Endodermal cell (in vitro differentiated cells): ENCODE results near the gene FAHD2A. TPM values are rescaled to one million over a fixed set of nuclear protein-coding genes. Genes with fewer than 3 reads are reported as not detected.

ENCODE experiments used
- DNase-seq: peaks from one replicate; pipeline ENCODE4 v3.0.0-alpha.2; 2017
- H3K27ac ChIP-seq: 2 replicates; pipeline ENCODE4 v1.5.1; 2013; ENCODE audit warnings: mild to moderate bottlenecking, low read depth, low read length, moderate library complexity
- H3K27me3 ChIP-seq: 2 replicates; pipeline ENCODE4 v1.6.1; 2013; ENCODE audit warnings: mild to moderate bottlenecking, low read length, moderate library complexity; ENCODE audit not compliant: insufficient read depth, control insufficient read depth, poor library complexity, severe bottlenecking
- H3K36me3 ChIP-seq: 2 replicates; pipeline ENCODE4 v1.7.0; 2013; ENCODE audit warnings: mild to moderate bottlenecking, low read length, moderate library complexity; ENCODE audit not compliant: control insufficient read depth, insufficient read depth
- H3K4me1 ChIP-seq: one replicate; pipeline ENCODE4 v1.7.0; 2013; ENCODE audit warnings: low read length; ENCODE audit not compliant: control insufficient read depth, insufficient read depth
- H3K4me3 ChIP-seq: 2 replicates; pipeline ENCODE4 v1.5.1; 2013; ENCODE audit warnings: mild to moderate bottlenecking, low read length, moderate library complexity
- H3K9ac ChIP-seq: 2 replicates; pipeline ENCODE4 v1.6.1; 2013; ENCODE audit warnings: mild to moderate bottlenecking, low read length, moderate library complexity; ENCODE audit not compliant: poor library complexity, severe bottlenecking; ENCODE audit errors: extremely low read depth
- H3K9me3 ChIP-seq: 2 replicates; pipeline ENCODE4 v1.6.1; 2013; ENCODE audit warnings: mild to moderate bottlenecking, low read length, moderate library complexity; ENCODE audit not compliant: control insufficient read depth
- H3K27ac Mint-ChIP-seq: 2 replicates; pipeline ENCODE4 v1.8.0; 2020; ENCODE audit warnings: mixed read lengths
- H3K27me3 Mint-ChIP-seq: 2 replicates; pipeline ENCODE4 v1.8.0; 2021; ENCODE audit warnings: mild to moderate bottlenecking, mixed read lengths; ENCODE audit not compliant: insufficient read depth
- H3K36me3 Mint-ChIP-seq: 2 replicates; pipeline ENCODE4 v1.8.0; 2020; ENCODE audit warnings: low read depth, mixed read lengths
- H3K4me1 Mint-ChIP-seq: 2 replicates; pipeline ENCODE4 v1.8.0; 2020; ENCODE audit warnings: mixed read lengths
- H3K4me3 Mint-ChIP-seq: 2 replicates; pipeline ENCODE4 v1.8.0; 2020; ENCODE audit warnings: mild to moderate bottlenecking, moderate library complexity, mixed read lengths
- H3K9me3 Mint-ChIP-seq: 2 replicates; pipeline ENCODE4 v1.8.0; 2020; ENCODE audit warnings: mild to moderate bottlenecking, mixed read lengths
- CTCF ChIP-seq: fragments of 200-600 bp; sonication (generic); conservative IDR thresholded peaks from 2 replicates; pipeline ENCODE4 v1.5.0; 2021; ENCODE audit warnings: antibody characterized with exemption, mild to moderate bottlenecking
- WGBS, 2 experiments: methylation state at CpG; one replicate each; pipeline versions ENCODE4 v1.1.5 to v1.1.7; 2013; ENCODE audit warnings: missing lambda C conversion rate in 2 of 2, mixed read lengths in 1 of 2; ENCODE audit not compliant: insufficient coverage in 1 of 2, insufficient read length in 1 of 2; 5-methylcytosine and 5-hydroxymethylcytosine counted together
- total RNA-seq, 2 donors: library from RNA; stranded (reverse); fragmentation: NEBNext Ultra II Directional in 1 of 2; extraction: Animal tissue kit (Norgen Biotek cat#: 25700) in 1 of 2; gene quantifications; 2 replicates in 1 of 2; 3 replicates in 1 of 2; pipeline ENCODE4 v1.2.1, GENCODE V29; 2021

The FAHD2A gene
- total RNA-seq, 2 donors from 2014 or later: 45.2 to 49.4 TPM

- H3K27ac Mint-ChIP-seq: no peak overlapping the region
- H3K27me3 Mint-ChIP-seq: peaks cover 4% of the 10 kb centered on the region
- no peak overlapping the region for H3K4me3 ChIP-seq
- H3K9ac ChIP-seq: no peak overlapping the region
- no peaks in the 10 kb centered on the region for H3K4me1 ChIP-seq
- no peaks in the 10 kb centered on the region for H3K9me3 Mint-ChIP-seq
- H3K4me1 Mint-ChIP-seq: no peaks in the 10 kb centered on the region
- DNase-seq: peak; percentile 29
- TF ChIP-seq CTCF: no peak
- H3K36me3 ChIP-seq: no peaks in the 10 kb centered on the region
- no peak overlapping the region for H3K4me3 Mint-ChIP-seq
- H3K9me3 ChIP-seq: no peaks in the 10 kb centered on the region
- no peaks in the 10 kb centered on the region for H3K36me3 Mint-ChIP-seq
- 92 to 93% methylated on average over 12 to 20 of the region's 20 CpGs for WGBS, 2 experiments
- H3K27me3 ChIP-seq: no peaks in the 10 kb centered on the region
- H3K27ac ChIP-seq: no peak overlapping the region
Observed at GRCh38 chr2:95382192-95382591, 20.3 kb upstream of the FAHD2A start.

GRCh38 chr2:95382686-95383634 lies 19.5 kb upstream of the FAHD2A start:
- no peaks in the 10 kb centered on the region for H3K27me3 ChIP-seq
- Mint-ChIP-seq H3K27ac (no peak overlapping the region), H3K4me3 (no peak overlapping the region), H3K9me3 (no peaks in the 10 kb centered on the region), H3K4me1 (no peaks in the 10 kb centered on the region), H3K36me3 (no peaks in the 10 kb centered on the region), H3K27me3 (peaks cover 7% of the 10 kb centered on the region)
- H3K9ac ChIP-seq: no peak overlapping the region
- H3K9me3 ChIP-seq: no peaks in the 10 kb centered on the region
- 78 to 86% methylated on average over 6 to 14 of the region's 14 CpGs for WGBS, 2 experiments
- H3K27ac ChIP-seq: no peak overlapping the region
- DNase-seq: no peak
- no peak overlapping the region for H3K4me3 ChIP-seq
- H3K4me1 ChIP-seq: no peaks in the 10 kb centered on the region
- no peak for TF ChIP-seq CTCF
- H3K36me3 ChIP-seq: no peaks in the 10 kb centered on the region

- WGBS, 2 experiments: 91 to 97% methylated on average over 4 to 9 of the region's 9 CpGs
- TF ChIP-seq CTCF: no peak
- Histone ChIP-seq H3K4me3 (no peak overlapping the region), H3K9me3 (no peaks in the 10 kb centered on the region), H3K27me3 (no peaks in the 10 kb centered on the region), H3K36me3 (no peaks in the 10 kb centered on the region), H3K27ac (no peak overlapping the region), H3K4me1 (no peaks in the 10 kb centered on the region), H3K9ac (no peak overlapping the region)
- Mint-ChIP-seq H3K36me3 (no peaks in the 10 kb centered on the region), H3K4me3 (no peak overlapping the region), H3K4me1 (no peaks in the 10 kb centered on the region), H3K9me3 (no peaks in the 10 kb centered on the region), H3K27ac (no peak overlapping the region), H3K27me3 (peaks cover 14% of the 10 kb centered on the region)
- no peak for DNase-seq
Observed at GRCh38 chr2:95383635-95384027, 18.9 kb upstream of the FAHD2A start.
